Hepatocyte (in vitro differentiated cells): Measurements from ENCODE around the gene KIAA0513. TPM values are rescaled to one million over a fixed set of nuclear protein-coding genes. Genes with fewer than 3 reads are reported as not detected.

Experiments used
- DNase-seq: peaks from one replicate; pipeline ENCODE4 v3.0.0-alpha.2; 2016; ENCODE audit warnings: low spot score
- H2AFZ ChIP-seq: fragments of 200-600 bp; sonication (generic); 2 replicates; pipeline ENCODE4 v1.6.0; 2016; ENCODE audit warnings: antibody characterized with exemption, mild to moderate bottlenecking
- H3K27ac ChIP-seq: fragments of 200-600 bp; sonication (generic); 2 replicates; pipeline ENCODE4 v1.5.1; 2016; ENCODE audit warnings: mild to moderate bottlenecking
- H3K27me3 ChIP-seq: fragments of 200-600 bp; sonication (generic); 2 replicates; pipeline ENCODE4 v1.6.1; 2016
- H3K36me3 ChIP-seq: fragments of 200-600 bp; sonication (generic); replicated peaks from 2 replicates; pipeline ENCODE4 v1.5.1; 2016; ENCODE audit warnings: low read depth; ENCODE audit not compliant: insufficient read depth
- H3K4me1 ChIP-seq: fragments of 200-600 bp; sonication (generic); 2 replicates; pipeline ENCODE4 v1.5.1; 2016; ENCODE audit warnings: mild to moderate bottlenecking, moderate library complexity; ENCODE audit not compliant: insufficient read depth
- H3K4me2 ChIP-seq: fragments of 200-600 bp; sonication (generic); 2 replicates; pipeline ENCODE4 v1.6.0; 2016
- H3K4me3 ChIP-seq: fragments of 200-600 bp; sonication (generic); 2 replicates; pipeline ENCODE4 v1.5.1; 2016; ENCODE audit warnings: mild to moderate bottlenecking
- H3K79me2 ChIP-seq: fragments of 200-600 bp; sonication (generic); 2 replicates; pipeline ENCODE4 v1.6.0; 2017; ENCODE audit warnings: mild to moderate bottlenecking
- H3K9me2 ChIP-seq: fragments of 200-600 bp; sonication (generic); replicated peaks from 2 replicates; pipeline ENCODE4 v1.6.0; 2017; ENCODE audit warnings: mild to moderate bottlenecking; ENCODE audit not compliant: insufficient read depth
- H3K9me3 ChIP-seq: fragments of 200-600 bp; sonication (generic); 2 replicates; pipeline ENCODE4 v1.5.1; 2016; ENCODE audit warnings: low read depth, mild to moderate bottlenecking
- H4K20me1 ChIP-seq: fragments of 200-600 bp; sonication (generic); 2 replicates; pipeline ENCODE4 v1.6.0; 2016; ENCODE audit warnings: mild to moderate bottlenecking; ENCODE audit not compliant: insufficient read depth, poor library complexity, severe bottlenecking
- EZH2 ChIP-seq: fragments of 200-600 bp; sonication (generic); IDR thresholded peaks from 2 replicates; pipeline ENCODE4 v1.6.1; 2016; ENCODE audit warnings: antibody characterized with exemption, mild to moderate bottlenecking, borderline replicate concordance
- EZH2phosphoT487 ChIP-seq: fragments of 200-600 bp; sonication (generic); IDR thresholded peaks from one replicate; pipeline ENCODE4 v1.6.1; 2018; ENCODE audit warnings: antibody characterized with exemption, mild to moderate bottlenecking, low read depth, moderate library complexity; ENCODE audit not compliant: unreplicated experiment, severe bottlenecking
- WGBS: methylation state at CpG from one replicate; pipeline ENCODE4 v1.1.6; 2016; ENCODE audit warnings: low lambda C conversion rate; ENCODE audit errors: missing lambda C conversion rate; 5-methylcytosine and 5-hydroxymethylcytosine counted together
- polyA plus RNA-seq: library from polyadenylated mRNA; unstranded; fragments of >200 nt; fragmentation: Nextera tagmentation; extraction: Ambion mirVana; gene quantifications from 2 replicates; pipeline ENCODE4 v1.2.1, GENCODE V29; 2016
- total RNA-seq: library from RNA; depleted of rRNA; stranded (reverse); fragments of >200 nt; gene quantifications from 2 replicates; pipeline ENCODE4 v1.2.3, GENCODE V29; 2014
- TF ChIP-seq, protein P1 (sequence below): fragments of 200-600 bp; sonication (generic); IDR thresholded peaks from 2 replicates; pipeline ENCODE4 v1.5.1; 2016; ENCODE audit warnings: antibody characterized with exemption, mild to moderate bottlenecking; ENCODE audit not compliant: poor library complexity

The KIAA0513 gene
- total and polyA plus RNA-seq, 2 experiments from 2014 or later, result 10.1 to 14.9 TPM

- Histone ChIP-seq H3K9me2 (no peaks in the 10 kb centered on the region), H3K27me3 (no peaks in the 10 kb centered on the region), H3K4me2 (peak overlapping the region; percentile 66), H2AFZ (no peak overlapping the region), H3K4me1 (peaks cover 29% of the 10 kb centered on the region), H3K9me3 (no peaks in the 10 kb centered on the region), H4K20me1 (no peaks in the 10 kb centered on the region), H3K36me3 (no peaks in the 10 kb centered on the region), H3K4me3 (no peak overlapping the region), H3K27ac (peak overlapping the region; percentile 88), H3K79me2 (peaks cover 9% of the 10 kb centered on the region)
- no peak for TF ChIP-seq EZH2phosphoT487
- TF ChIP-seq EZH2, result no peak
- TF ChIP-seq, protein P1, sequence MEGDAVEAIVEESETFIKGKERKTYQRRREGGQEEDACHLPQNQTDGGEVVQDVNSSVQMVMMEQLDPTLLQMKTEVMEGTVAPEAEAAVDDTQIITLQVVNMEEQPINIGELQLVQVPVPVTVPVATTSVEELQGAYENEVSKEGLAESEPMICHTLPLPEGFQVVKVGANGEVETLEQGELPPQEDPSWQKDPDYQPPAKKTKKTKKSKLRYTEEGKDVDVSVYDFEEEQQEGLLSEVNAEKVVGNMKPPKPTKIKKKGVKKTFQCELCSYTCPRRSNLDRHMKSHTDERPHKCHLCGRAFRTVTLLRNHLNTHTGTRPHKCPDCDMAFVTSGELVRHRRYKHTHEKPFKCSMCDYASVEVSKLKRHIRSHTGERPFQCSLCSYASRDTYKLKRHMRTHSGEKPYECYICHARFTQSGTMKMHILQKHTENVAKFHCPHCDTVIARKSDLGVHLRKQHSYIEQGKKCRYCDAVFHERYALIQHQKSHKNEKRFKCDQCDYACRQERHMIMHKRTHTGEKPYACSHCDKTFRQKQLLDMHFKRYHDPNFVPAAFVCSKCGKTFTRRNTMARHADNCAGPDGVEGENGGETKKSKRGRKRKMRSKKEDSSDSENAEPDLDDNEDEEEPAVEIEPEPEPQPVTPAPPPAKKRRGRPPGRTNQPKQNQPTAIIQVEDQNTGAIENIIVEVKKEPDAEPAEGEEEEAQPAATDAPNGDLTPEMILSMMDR, result no peak
- 88% methylated on average over 8 of the region's 8 CpGs for WGBS
- no peak for DNase-seq
Observed at GRCh38 chr16:85046472-85046916, 18.9 kb downstream of the KIAA0513 start.

DNA sequence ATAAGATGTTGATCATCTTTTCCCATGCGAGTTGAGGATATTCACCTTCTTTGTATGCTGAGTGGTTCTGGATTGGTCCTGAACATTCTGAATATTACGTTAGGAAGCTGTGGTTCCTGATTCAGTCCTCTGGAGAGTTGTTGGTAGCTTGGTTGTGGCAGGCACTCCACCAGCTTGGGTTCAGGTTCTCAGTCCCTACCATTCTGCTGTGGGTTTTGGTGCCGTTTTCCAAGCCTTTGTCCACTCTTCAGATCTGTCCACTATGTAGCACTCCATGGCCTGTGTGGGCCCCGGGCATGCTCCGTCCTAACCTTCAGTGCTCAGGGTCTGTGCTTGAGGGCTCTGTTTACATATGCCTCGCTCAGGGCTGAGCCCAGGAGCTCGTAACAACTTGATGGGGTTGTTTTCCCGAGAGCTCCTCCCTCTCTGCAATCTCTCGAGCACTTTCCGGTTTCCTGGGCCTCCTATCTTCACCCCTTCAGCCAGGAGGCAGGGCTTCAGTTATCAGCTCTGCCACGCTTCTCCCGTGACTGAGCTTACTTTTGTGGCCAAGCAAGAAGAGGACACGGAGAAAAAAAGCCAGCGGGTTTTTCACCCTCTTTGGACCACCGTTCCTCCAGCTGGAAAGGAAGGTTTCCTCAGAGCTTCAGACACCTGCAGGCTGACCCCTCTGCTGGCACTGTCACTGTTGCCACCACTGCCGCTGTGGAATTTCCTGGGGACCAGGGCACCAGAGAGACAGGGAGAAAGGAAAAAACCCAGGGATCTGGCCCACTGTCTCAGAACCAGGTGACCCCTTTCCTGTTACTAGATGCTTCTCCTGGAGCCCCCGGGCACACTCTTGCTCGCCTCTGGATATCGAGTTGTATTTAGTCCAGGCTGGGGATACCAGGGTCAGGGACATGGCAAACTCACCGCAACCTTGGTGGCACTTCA lies 19.6 kb downstream of the KIAA0513 start:
- Histone ChIP-seq H3K27me3 (no peaks in the 10 kb centered on the region), H3K4me3 (no peak overlapping the region), H2AFZ (no peak overlapping the region), H4K20me1 (no peaks in the 10 kb centered on the region), H3K4me1 (peaks cover 31% of the 10 kb centered on the region), H3K36me3 (no peaks in the 10 kb centered on the region), H3K9me2 (no peaks in the 10 kb centered on the region), H3K27ac (peak overlapping the region; percentile 88), H3K4me2 (peak overlapping the region; percentile 66), H3K79me2 (peaks cover 9% of the 10 kb centered on the region), H3K9me3 (no peaks in the 10 kb centered on the region)
- TF ChIP-seq, protein P1, result no peak
- TF ChIP-seq EZH2, result no peak
- no peak for TF ChIP-seq EZH2phosphoT487
- DNase-seq, result peak; percentile 82
- 42% methylated on average over 20 of the region's 20 CpGs for WGBS

DNA sequence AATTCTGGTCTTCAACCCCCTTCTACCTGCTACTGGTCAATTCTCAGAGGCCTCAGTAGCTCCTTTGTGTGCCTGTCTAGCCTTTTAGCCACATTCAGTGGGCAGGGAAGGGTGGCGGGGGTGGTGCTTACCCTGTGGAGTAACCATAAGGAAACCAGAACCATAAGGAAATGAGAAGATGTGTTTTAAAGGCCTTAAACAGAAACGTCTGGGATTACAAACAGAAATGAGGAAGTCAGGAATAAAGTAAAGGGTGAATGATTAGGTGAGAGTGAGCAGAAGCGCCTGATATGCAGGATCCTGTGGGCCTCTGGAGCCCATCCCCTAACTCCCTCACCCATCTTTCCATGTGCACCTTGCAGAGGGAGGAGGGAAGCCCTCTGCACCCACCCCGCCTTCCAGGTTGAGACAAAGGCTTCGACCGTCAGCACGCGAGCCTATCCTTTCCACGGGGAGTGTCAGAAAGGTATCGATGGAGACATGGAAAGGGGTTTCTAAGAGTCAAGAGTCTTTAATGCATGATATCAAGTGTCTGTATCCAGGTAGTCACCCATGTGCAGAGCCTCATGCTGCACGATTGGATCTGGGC lies 20.4 kb downstream of the KIAA0513 start:
- no peak for DNase-seq

More for the DNA sequence above, 20.4 kb downstream of the KIAA0513 start:
- H4K20me1 ChIP-seq, result no peaks in the 10 kb centered on the region
- no peaks in the 10 kb centered on the region for H3K9me3 ChIP-seq
- peak overlapping the region; percentile 66 for H3K4me2 ChIP-seq
- H3K27ac ChIP-seq, result peak overlapping the region; percentile 88
- H3K36me3 ChIP-seq, result no peaks in the 10 kb centered on the region
- H3K27me3 ChIP-seq, result no peaks in the 10 kb centered on the region
- 85% methylated on average over 11 of the region's 11 CpGs for WGBS
- H3K9me2 ChIP-seq, result no peaks in the 10 kb centered on the region
- H2AFZ ChIP-seq, result no peak overlapping the region
- no peak overlapping the region for H3K4me3 ChIP-seq
- TF ChIP-seq, protein P1, result no peak
- no peak for TF ChIP-seq EZH2phosphoT487
- TF ChIP-seq EZH2, result no peak
- H3K4me1 ChIP-seq, result peaks cover 31% of the 10 kb centered on the region
- peaks cover 12% of the 10 kb centered on the region for H3K79me2 ChIP-seq
